SK-N-SH (cell line): ENCODE results near the gene ADGRB2. TPM values are rescaled to one million over a fixed set of nuclear protein-coding genes. Genes with fewer than 3 reads are reported as not detected.

Experiments used
- CTCF ChIA-PET: fragments of 300-600, 350-600 bp; formaldehyde crosslinking; extraction: SDS; loops from one replicate; lab custom pipeline; 2021; lab: Yijun Ruan, JAX
- POLR2A ChIA-PET: fragments of 350-600 bp; sonication (Branson Sonifier 250); formaldehyde crosslinking; extraction: SDS; loops from one replicate; lab custom pipeline; 2020; ENCODE audit warnings: antibody characterized with exemption, inconsistent platforms; lab: Yijun Ruan, JAX
- DNase-seq: peaks from one replicate; pipeline ENCODE4 v3.0.0; 2012
- H2AFZ ChIP-seq: fragments of 200-600 bp; sonication (generic); 2 replicates; pipeline ENCODE4 v1.8.1; 2016; ENCODE audit warnings: antibody characterized with exemption, mild to moderate bottlenecking, low read depth
- H3F3A ChIP-seq: fragments of 200-600 bp; sonication (generic); replicated peaks from 2 replicates; pipeline ENCODE3; 2016; ENCODE audit warnings: antibody characterized with exemption, mild to moderate bottlenecking; ENCODE audit not compliant: insufficient read depth
- H3K27ac ChIP-seq, 2 experiments: fragments of 200-500 bp in 1 of 2; fragments of 200-600 bp in 1 of 2; sonication (Bioruptor generic) in 1 of 2; sonication (generic), shearing (Covaris generic) in 1 of 2; 2 replicates each; pipeline versions ENCODE4 v1.5.1 to v1.6.1; 2014 to 2016; ENCODE audit warnings: low read depth in 2 of 2, inconsistent platforms in 1 of 2, low read length in 1 of 2, mild to moderate bottlenecking in 1 of 2, mixed read lengths in 1 of 2
- H3K27me3 ChIP-seq: fragments of 200-600 bp; sonication (generic), shearing (Covaris generic); 2 replicates; pipeline ENCODE4 v1.6.1; 2016; ENCODE audit warnings: mixed run types; ENCODE audit not compliant: insufficient read depth
- H3K36me3 ChIP-seq, 2 experiments: fragments of 200-500 bp in 1 of 2; fragments of 200-600 bp in 1 of 2; sonication (Bioruptor generic) in 1 of 2; sonication (generic) in 1 of 2; replicated peaks in 1 of 2; 2 replicates each; pipeline versions ENCODE3 to v1.5.1; 2014 to 2016; ENCODE audit warnings: low read length in 1 of 2, mild to moderate bottlenecking in 1 of 2; ENCODE audit not compliant: insufficient read depth in 2 of 2, control insufficient read depth in 1 of 2
- H3K4me1 ChIP-seq, 2 experiments: fragments of 200-500 bp in 1 of 2; fragments of 200-600 bp in 1 of 2; sonication (Bioruptor generic) in 1 of 2; sonication (generic), shearing (Covaris generic) in 1 of 2; 2 replicates each; pipeline versions ENCODE4 v1.5.1 to v1.6.1; 2014 to 2016; ENCODE audit warnings: low read depth in 1 of 2, low read length in 1 of 2, mixed run types in 1 of 2; ENCODE audit not compliant: insufficient read depth in 2 of 2, control insufficient read depth in 1 of 2
- H3K4me2 ChIP-seq: fragments of 200-600 bp; sonication (generic), shearing (Covaris generic); 2 replicates; pipeline ENCODE4 v1.6.1; 2017; ENCODE audit warnings: mixed run types
- H3K4me3 ChIP-seq, 2 experiments: fragments of 200-500 bp in 1 of 2; fragments of 200-600 bp in 1 of 2; sonication (Bioruptor generic) in 1 of 2; sonication (generic), shearing (Covaris generic) in 1 of 2; 2 replicates each; pipeline versions ENCODE4 v1.5.1 to v1.8.1; 2014 to 2016; ENCODE audit warnings: low read depth in 2 of 2, inconsistent platforms in 1 of 2, low read length in 1 of 2, mild to moderate bottlenecking in 1 of 2, mixed read lengths in 1 of 2, moderate library complexity in 1 of 2
- H3K79me2 ChIP-seq: fragments of 200-600 bp; sonication (generic); 2 replicates; pipeline ENCODE4 v1.8.1; 2017; ENCODE audit warnings: mild to moderate bottlenecking; ENCODE audit not compliant: insufficient read depth
- H3K9ac ChIP-seq: fragments of 200-600 bp; sonication (generic); 2 replicates; pipeline ENCODE4 v1.6.1; 2017; ENCODE audit warnings: mixed run types
- H3K9me2 ChIP-seq: fragments of 200-600 bp; sonication (generic); 2 replicates; pipeline ENCODE4 v1.6.1; 2017; ENCODE audit warnings: mixed run types
- H3K9me3 ChIP-seq: fragments of 200-600 bp; sonication (generic); 2 replicates; pipeline ENCODE4 v1.6.1; 2017; ENCODE audit warnings: mixed run types, mild to moderate bottlenecking, moderate library complexity
- H4K20me1 ChIP-seq: fragments of 200-600 bp; sonication (generic); 2 replicates; pipeline ENCODE4 v1.6.1; 2017; ENCODE audit warnings: mild to moderate bottlenecking, mixed run types; ENCODE audit not compliant: insufficient read depth
- FOXM1 ChIP-seq: IDR thresholded peaks from 2 replicates; pipeline ENCODE4 v1.4.0; 2012; ENCODE audit warnings: low read depth, mild to moderate bottlenecking
- NRF1 ChIP-seq: IDR thresholded peaks from 2 replicates; pipeline ENCODE4 v1.6.1; 2012; ENCODE audit warnings: low read depth, mild to moderate bottlenecking, low read length
- POLR2AphosphoS5 ChIP-seq: IDR thresholded peaks from 2 replicates; pipeline ENCODE4 v1.6.1; 2012; ENCODE audit warnings: low read depth, low read length
- RCOR1 ChIP-seq: fragments of 150-350 bp; IDR thresholded peaks from 2 replicates; pipeline ENCODE4 v1.6.1; 2017; ENCODE audit warnings: antibody characterized with exemption, low read length
- YY1 ChIP-seq: IDR thresholded peaks from 2 replicates; pipeline ENCODE4 v1.4.0; 2012; ENCODE audit warnings: low read depth, mild to moderate bottlenecking
- WGBS: methylation state at CpG from one replicate; pipeline ENCODE4 v1.1.6; 2017; ENCODE audit warnings: low lambda C conversion rate; 5-methylcytosine and 5-hydroxymethylcytosine counted together
- polyA plus RNA-seq, 3 experiments: library from polyadenylated mRNA; depleted of rRNA; stranded (reverse); fragments of >200 nt; gene quantifications; 2 replicates each; pipeline ENCODE4 v1.2.3, GENCODE V29; 2012
- TF ChIP-seq, protein P1 (sequence below): fragments of 150-350 bp; IDR thresholded peaks from 2 replicates; pipeline ENCODE4 v1.6.1; 2016; ENCODE audit warnings: mild to moderate bottlenecking, low read depth, low read length

ADGRB2 gene, protein sequence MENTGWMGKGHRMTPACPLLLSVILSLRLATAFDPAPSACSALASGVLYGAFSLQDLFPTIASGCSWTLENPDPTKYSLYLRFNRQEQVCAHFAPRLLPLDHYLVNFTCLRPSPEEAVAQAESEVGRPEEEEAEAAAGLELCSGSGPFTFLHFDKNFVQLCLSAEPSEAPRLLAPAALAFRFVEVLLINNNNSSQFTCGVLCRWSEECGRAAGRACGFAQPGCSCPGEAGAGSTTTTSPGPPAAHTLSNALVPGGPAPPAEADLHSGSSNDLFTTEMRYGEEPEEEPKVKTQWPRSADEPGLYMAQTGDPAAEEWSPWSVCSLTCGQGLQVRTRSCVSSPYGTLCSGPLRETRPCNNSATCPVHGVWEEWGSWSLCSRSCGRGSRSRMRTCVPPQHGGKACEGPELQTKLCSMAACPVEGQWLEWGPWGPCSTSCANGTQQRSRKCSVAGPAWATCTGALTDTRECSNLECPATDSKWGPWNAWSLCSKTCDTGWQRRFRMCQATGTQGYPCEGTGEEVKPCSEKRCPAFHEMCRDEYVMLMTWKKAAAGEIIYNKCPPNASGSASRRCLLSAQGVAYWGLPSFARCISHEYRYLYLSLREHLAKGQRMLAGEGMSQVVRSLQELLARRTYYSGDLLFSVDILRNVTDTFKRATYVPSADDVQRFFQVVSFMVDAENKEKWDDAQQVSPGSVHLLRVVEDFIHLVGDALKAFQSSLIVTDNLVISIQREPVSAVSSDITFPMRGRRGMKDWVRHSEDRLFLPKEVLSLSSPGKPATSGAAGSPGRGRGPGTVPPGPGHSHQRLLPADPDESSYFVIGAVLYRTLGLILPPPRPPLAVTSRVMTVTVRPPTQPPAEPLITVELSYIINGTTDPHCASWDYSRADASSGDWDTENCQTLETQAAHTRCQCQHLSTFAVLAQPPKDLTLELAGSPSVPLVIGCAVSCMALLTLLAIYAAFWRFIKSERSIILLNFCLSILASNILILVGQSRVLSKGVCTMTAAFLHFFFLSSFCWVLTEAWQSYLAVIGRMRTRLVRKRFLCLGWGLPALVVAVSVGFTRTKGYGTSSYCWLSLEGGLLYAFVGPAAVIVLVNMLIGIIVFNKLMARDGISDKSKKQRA (N-terminal part only)
- 10.6 and 13.0 TPM in 2 replicates for polyA plus RNA-seq (2012; rRNA removed)
- 4.3 and 8.4 TPM in 2 replicates for polyA plus RNA-seq (2012; cell fraction: cytosol; rRNA removed)
- 41.8 and 66.9 TPM in 2 replicates for polyA plus RNA-seq (2012; cell fraction: nucleus; rRNA removed)

DNA sequence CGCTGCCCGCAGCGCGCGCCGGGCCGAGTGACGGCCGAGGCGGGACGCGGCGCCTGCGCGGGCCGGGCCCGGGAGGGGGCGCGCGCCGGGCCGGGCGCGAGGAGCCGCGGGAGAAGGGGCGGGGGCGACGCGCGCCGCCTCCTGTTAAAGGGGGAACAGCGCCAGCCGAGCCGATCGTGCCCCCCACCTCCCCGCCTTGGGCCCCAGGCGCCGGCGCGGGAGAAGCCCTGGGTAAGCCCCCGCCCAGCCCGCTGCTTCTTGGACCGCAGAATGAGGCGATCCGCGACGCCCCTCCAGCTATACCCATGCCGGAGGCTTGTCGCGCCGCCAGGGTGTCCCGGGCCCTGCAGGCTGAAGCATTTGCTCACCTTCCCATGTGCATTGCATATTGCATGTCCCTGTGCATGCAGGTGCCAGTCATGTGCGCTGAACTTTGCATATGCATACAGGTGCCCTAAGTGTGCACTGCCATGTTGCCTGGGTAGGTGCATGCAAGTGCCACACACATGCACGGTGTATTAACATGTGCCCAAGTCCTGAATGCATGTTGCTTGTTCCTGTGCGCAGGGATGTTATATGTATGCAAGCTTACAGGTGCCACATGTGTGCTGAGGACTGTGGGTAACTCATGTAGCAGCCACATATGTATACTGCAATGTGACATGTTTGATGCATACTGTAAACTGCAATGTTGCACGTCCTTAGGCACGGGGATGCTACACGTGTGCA is at the start of gene ADGRB2:
Gene ADGRB2 (minus strand): TSS at position 29 of the 729 bp plus-strand sequence. CDS start 7,119 bp downstream, outside the sequence.
- no peaks in the 10 kb centered on the region for H3K27me3 ChIP-seq
- peak; percentile 86 for DNase-seq
- POLR2A ChIA-PET: interaction anchor here (0.6 to 6.5 kb wide), 4 partner anchors 19 to 45 kb away, joined by 4 to 58 read pairs (median 7); no protein-coding TSS in a partner anchor
- peaks cover 27 to 78% of the 10 kb centered on the region in 2 experiments for H3K4me1 ChIP-seq
- H3F3A ChIP-seq: peaks cover 5% of the 10 kb centered on the region
- H2AFZ ChIP-seq: peak within 1 kb of the TSS; percentile 91; the same call in 1 of the 2 replicates
- H4K20me1 ChIP-seq: peaks cover 8% of the 10 kb centered on the region; the same call in 1 of the 2 replicates
- H3K36me3 ChIP-seq: no peaks in the 10 kb centered on the region
- H3K9ac ChIP-seq: peak within 1 kb of the TSS; percentile 56
- H3K79me2 ChIP-seq: peaks cover 14% of the 10 kb centered on the region; the same call in 1 of the 2 replicates
- H3K9me2 ChIP-seq: no peaks in the 10 kb centered on the region
- CTCF ChIA-PET: interaction anchor here (0.5 to 25.0 kb wide), 17 partner anchors 8 to 201 kb away, joined by 3 to 707 read pairs (median 4); partner anchors contain the start of gene PTP4A2
- peak within 1 kb of the TSS; percentile 99 for H3K4me2 ChIP-seq
- H3K9me3 ChIP-seq: no peaks in the 10 kb centered on the region
- TF ChIP-seq, protein P1, sequence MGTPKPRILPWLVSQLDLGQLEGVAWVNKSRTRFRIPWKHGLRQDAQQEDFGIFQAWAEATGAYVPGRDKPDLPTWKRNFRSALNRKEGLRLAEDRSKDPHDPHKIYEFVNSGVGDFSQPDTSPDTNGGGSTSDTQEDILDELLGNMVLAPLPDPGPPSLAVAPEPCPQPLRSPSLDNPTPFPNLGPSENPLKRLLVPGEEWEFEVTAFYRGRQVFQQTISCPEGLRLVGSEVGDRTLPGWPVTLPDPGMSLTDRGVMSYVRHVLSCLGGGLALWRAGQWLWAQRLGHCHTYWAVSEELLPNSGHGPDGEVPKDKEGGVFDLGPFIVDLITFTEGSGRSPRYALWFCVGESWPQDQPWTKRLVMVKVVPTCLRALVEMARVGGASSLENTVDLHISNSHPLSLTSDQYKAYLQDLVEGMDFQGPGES: no peak
- 0 out of 2 replicates have a peak, but pooled peaks have one; percentile 11 for TF ChIP-seq RCOR1
- peak; percentile 63 for TF ChIP-seq NRF1
- peak within 1 kb of the TSS; percentile 74 to 75 for H3K4me3 ChIP-seq
- 7% methylated on average over 5 of the region's 59 CpGs for WGBS
- H3K27ac ChIP-seq: peak within 1 kb of the TSS in 1 of 2 experiments; percentile 85; a peak in 2 of 4 replicates

DNA sequence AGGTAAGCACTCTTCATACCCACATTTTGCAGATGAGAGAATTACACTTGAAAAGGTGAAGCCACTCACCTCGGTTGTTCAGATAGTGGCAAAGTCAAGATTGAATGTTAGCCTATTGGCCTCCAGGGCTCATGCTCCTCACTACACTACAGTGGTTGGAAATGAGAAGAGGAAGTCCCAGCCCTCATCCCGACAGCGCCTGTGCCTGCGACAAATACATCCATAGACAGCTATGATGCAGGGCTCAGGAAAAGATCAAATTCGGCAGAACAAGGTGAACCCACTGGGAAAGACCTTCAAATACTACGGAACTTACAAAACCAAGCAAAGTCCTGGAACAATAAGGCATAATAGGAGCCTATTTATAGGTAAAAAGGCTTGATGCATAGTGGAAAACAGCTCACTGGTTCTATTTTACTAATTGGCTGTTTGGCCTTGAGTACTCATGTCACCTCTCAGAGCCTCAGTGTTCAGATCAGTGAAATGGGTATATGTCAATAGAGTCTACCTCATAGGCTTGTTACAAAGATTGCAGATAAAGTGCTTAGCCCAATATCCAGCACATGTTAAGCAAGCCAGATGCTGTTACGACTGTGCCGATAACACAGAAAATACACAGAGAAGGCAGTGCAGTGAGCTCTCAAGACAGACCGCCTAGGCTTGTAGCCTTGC is 48.2 kb upstream of the ADGRB2 start:
- Histone ChIP-seq H3K27me3 (no peaks in the 10 kb centered on the region), H2AFZ (no peak overlapping the region), H3K36me3 (no peaks in the 10 kb centered on the region), H3K9me2 (no peaks in the 10 kb centered on the region), H3K79me2 (no peaks in the 10 kb centered on the region), H3K4me1 (peaks cover 0 to 32% of the 10 kb centered on the region in 2 experiments; a peak in 1 of 4 replicates), H4K20me1 (no peaks in the 10 kb centered on the region), H3K9me3 (no peaks in the 10 kb centered on the region), H3K27ac (peak overlapping the region in 1 of 2 experiments; percentile 50; a peak in 2 of 4 replicates), H3F3A (peaks cover 10% of the 10 kb centered on the region), H3K9ac (no peak overlapping the region), H3K4me3 (no peak overlapping the region), H3K4me2 (no peak overlapping the region)
- no peak for DNase-seq
- 86% methylated on average over 9 of the region's 9 CpGs for WGBS
- ChIA-PET POLR2A (interaction anchor here (1.1 kb wide), 1 partner anchor 126 kb away, joined by 3 read pairs; the partner anchor contains the start of gene PTP4A2), CTCF (interaction anchor here (1.0 to 6.8 kb wide), 8 partner anchors 22 to 151 kb away, joined by 3 to 37 read pairs (median 4); no protein-coding TSS in a partner anchor)
- TF ChIP-seq YY1 (no peak), POLR2AphosphoS5 (no peak), FOXM1 (no peak)
